ENCODE measurements around the gene LGALS16. TPM values are rescaled to one million over a fixed set of nuclear protein-coding genes. Genes with fewer than 3 reads are reported as not detected.

LGALS16 gene
- total and polyA plus RNA-seq, 2 donors (not counting 1 experiment from before 2014, with no cell fraction given): not detected

Other genes with a start within 250 kb of the LGALS16 start
- gene ZFP36, start 249.1 kb upstream of the LGALS16 start, total RNA-seq: 3.1 and 5.6 TPM in 2 replicates
- 11.4 and 37.3 TPM in 2 replicates for gene ZFP36, start 249.1 kb upstream of the LGALS16 start, polyA plus RNA-seq
- gene PLEKHG2, start 243.2 kb upstream of the LGALS16 start, total RNA-seq: 12.1 and 13.7 TPM in 2 replicates
- gene PLEKHG2, start 243.2 kb upstream of the LGALS16 start, polyA plus RNA-seq: 10.1 and 13.1 TPM in 2 replicates
- gene RPS16, start 220.0 kb upstream of the LGALS16 start, total RNA-seq: 149 and 271 TPM in 2 replicates
- gene RPS16, start 220.0 kb upstream of the LGALS16 start, polyA plus RNA-seq: 1,704 and 1,950 TPM in 2 replicates
- gene SUPT5H, start 210.3 kb upstream of the LGALS16 start, total RNA-seq: 46.0 and 50.2 TPM in 2 replicates
- gene SUPT5H, start 210.3 kb upstream of the LGALS16 start, polyA plus RNA-seq: 77.8 and 87.2 TPM in 2 replicates
- gene TIMM50, start 175.1 kb upstream of the LGALS16 start, total RNA-seq: 37.2 and 45.7 TPM in 2 replicates
- gene TIMM50, start 175.1 kb upstream of the LGALS16 start, polyA plus RNA-seq: 43.5 and 71.0 TPM in 2 replicates
- under 0.01 TPM in 2 replicates for gene DLL3, start 157.0 kb upstream of the LGALS16 start, total RNA-seq
- gene DLL3, start 157.0 kb upstream of the LGALS16 start, polyA plus RNA-seq: 0.08 and 0.11 TPM in 2 replicates
- gene SELENOV, start 140.8 kb upstream of the LGALS16 start, total RNA-seq: not detected in 2 replicates
- gene SELENOV, start 140.8 kb upstream of the LGALS16 start, polyA plus RNA-seq: not detected in 2 replicates
- gene EID2B, start 123.1 kb upstream of the LGALS16 start, total RNA-seq: 3.1 and 4.1 TPM in 2 replicates
- 3.4 and 4.0 TPM in 2 replicates for gene EID2B, start 123.1 kb upstream of the LGALS16 start, polyA plus RNA-seq
- 9.1 and 10.5 TPM in 2 replicates for gene EID2, start 115.8 kb upstream of the LGALS16 start, total RNA-seq
- gene EID2, start 115.8 kb upstream of the LGALS16 start, polyA plus RNA-seq: 10.0 and 11.0 TPM in 2 replicates
- not detected in 2 replicates for gene LGALS13, start 53.4 kb upstream of the LGALS16 start, total RNA-seq
- gene LGALS13, start 53.4 kb upstream of the LGALS16 start, polyA plus RNA-seq: not detected in 2 replicates
- not detected in 2 replicates for gene LGALS14, start 48.6 kb downstream of the LGALS16 start, total RNA-seq
- not detected in 2 replicates for gene LGALS14, start 48.6 kb downstream of the LGALS16 start, polyA plus RNA-seq
- not detected in 2 replicates for gene CLC, start 82.1 kb downstream of the LGALS16 start, total RNA-seq
- not detected in 2 replicates for gene CLC, start 82.1 kb downstream of the LGALS16 start, polyA plus RNA-seq
- gene LEUTX, start 122.9 kb downstream of the LGALS16 start, total RNA-seq: not detected in 2 replicates
- gene LEUTX, start 122.9 kb downstream of the LGALS16 start, polyA plus RNA-seq: not detected in 2 replicates
- gene DYRK1B, start 178.2 kb downstream of the LGALS16 start, total RNA-seq: 8.5 and 12.2 TPM in 2 replicates
- gene DYRK1B, start 178.2 kb downstream of the LGALS16 start, polyA plus RNA-seq: 7.5 and 7.7 TPM in 2 replicates
- 127 and 137 TPM in 2 replicates for gene FBL, start 190.5 kb downstream of the LGALS16 start, total RNA-seq
- gene FBL, start 190.5 kb downstream of the LGALS16 start, polyA plus RNA-seq: 177 and 320 TPM in 2 replicates

All from fibroblast of lung (primary cell).